Transverse colon (tissue), 4 donors: ENCODE measurements around the gene CERK. TPM values are rescaled to one million over a fixed set of nuclear protein-coding genes. Genes with fewer than 3 reads are reported as not detected.

Experiments used
- DNase-seq: peaks from one replicate; pipeline ENCODE4 v3.0.0-alpha.2; 2019
- H3K27ac ChIP-seq, 4 donors: fragments of 200-600 bp; sonication (generic); 2 replicates each; pipeline ENCODE4 v1.5.1; 2016 to 2018; ENCODE audit warnings: inconsistent platforms in 4 of 4
- H3K27me3 ChIP-seq: fragments of 200-600 bp; sonication (generic); 2 replicates; pipeline ENCODE4 v1.5.1; 2017; ENCODE audit warnings: inconsistent platforms
- H3K36me3 ChIP-seq, 4 donors: fragments of 200-600 bp; sonication (generic); 2 replicates each; pipeline ENCODE4 v1.5.1; 2017 to 2019; ENCODE audit warnings: inconsistent platforms in 4 of 4
- H3K4me1 ChIP-seq, 4 donors: fragments of 200-600 bp; sonication (generic); 2 replicates each; pipeline ENCODE4 v1.5.1; 2017 to 2020; ENCODE audit warnings: inconsistent platforms in 4 of 4
- H3K4me3 ChIP-seq, 4 donors: fragments of 200-600 bp; sonication (generic); 1 replicate in 1 of 4; 2 replicates in 3 of 4; pipeline versions ENCODE4 v1.5.1 to v1.6.1; 2017 to 2019; ENCODE audit warnings: inconsistent platforms in 4 of 4
- H3K9me3 ChIP-seq, 2 donors: fragments of 200-600 bp; sonication (generic); 2 replicates each; pipeline ENCODE4 v1.5.1; 2017 to 2019; ENCODE audit warnings: inconsistent platforms in 2 of 2
- EP300 ChIP-seq: sonication (generic); formaldehyde crosslinking; IDR thresholded peaks from one replicate; pipeline ENCODE4 v1.6.1; 2017; ENCODE audit warnings: antibody characterized with exemption, low read depth
- POLR2A ChIP-seq: fragments of 450-650 bp; IDR thresholded peaks from one replicate; pipeline ENCODE4 v1.6.1; 2016; ENCODE audit warnings: antibody characterized with exemption, mild to moderate bottlenecking, moderate library complexity
- POLR2AphosphoS5 ChIP-seq, 3 donors: sonication (generic); formaldehyde crosslinking; IDR thresholded peaks; one replicate each; pipeline ENCODE4 v1.6.1; 2016; ENCODE audit warnings: antibody characterized with exemption in 3 of 3
- WGBS, 2 donors: methylation state at CpG; one replicate each; pipeline ENCODE4 v1.1.5; 2018; ENCODE audit warnings: low coverage in 1 of 2; 5-methylcytosine and 5-hydroxymethylcytosine counted together
- in situ Hi-C, 4 donors: fragments of 200-750 bp; cut with MboI; loops; one replicate each; pipeline versions ENCODE4 v1.15.0 to v1.15.1; 2017; ENCODE audit warnings: low sequenced_read_pairs in 3 of 4, low pct_ligation_motif_present in 1 of 4, low pct_unique_long_range_greater_than_20kb in 1 of 4
- intact Hi-C: fragments of 100-400 bp; cut with DNase I; formaldehyde crosslinking; loops from one replicate; pipeline ENCODE4 v1.15.1; 2023; ENCODE audit warnings: low total_unique reads
- total RNA-seq, 4 donors: library from RNA; depleted of rRNA; stranded (reverse); fragments of >200 nt; gene quantifications; one replicate each; pipeline ENCODE4 v1.1.0, GENCODE V29; 2016
- TF ChIP-seq, protein P1 (sequence below), 5 experiments: fragments of 200-600 bp in 3 of 5; fragments of 450-650 bp in 2 of 5; sonication (generic) in 3 of 5; IDR thresholded peaks; 1 replicate in 2 of 5; 2 replicates in 3 of 5; pipeline ENCODE4 v1.5.1; 2016 to 2017; ENCODE audit warnings: antibody characterized with exemption in 5 of 5, inconsistent platforms in 3 of 5, mild to moderate bottlenecking in 2 of 5, moderate library complexity in 1 of 5

CERK gene
- total RNA-seq, 4 donors from 2014 or later, result 13.7 to 72.2 (median 63.5) TPM

DNA sequence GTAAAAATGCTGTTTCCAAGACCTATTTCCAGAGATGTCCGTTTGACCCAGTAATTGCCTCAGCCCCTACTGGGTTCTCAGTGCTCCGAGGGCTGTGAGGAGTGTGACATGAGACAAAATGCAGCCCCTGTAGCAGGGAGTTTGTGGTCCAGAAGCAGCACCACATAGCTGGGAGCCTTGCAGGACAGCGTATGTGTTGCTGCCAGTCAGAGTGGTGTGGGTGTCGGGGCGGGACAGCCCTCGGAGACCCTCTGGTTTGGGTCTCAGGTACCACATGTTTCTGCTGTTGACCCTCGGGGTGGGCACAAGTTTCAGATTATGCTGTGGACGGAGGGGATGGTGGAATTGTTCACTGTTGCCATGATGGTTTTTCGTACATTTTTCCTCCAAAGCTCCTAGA lies 41.6 kb upstream of the CERK start:
- Histone ChIP-seq H3K27me3 (no peaks in the 10 kb centered on the region), H3K36me3 (no peaks in the 10 kb centered on the region), H3K4me3 (no peak overlapping the region), H3K4me1 (peaks cover 23 to 43% (median 31%) of the 10 kb centered on the region in 4 donors), H3K9me3 (no peaks in the 10 kb centered on the region), H3K27ac (peak overlapping the region in 2 of 4 donors; percentile 17 to 35)
- DNase-seq, result no peak
- TF ChIP-seq, protein P1, sequence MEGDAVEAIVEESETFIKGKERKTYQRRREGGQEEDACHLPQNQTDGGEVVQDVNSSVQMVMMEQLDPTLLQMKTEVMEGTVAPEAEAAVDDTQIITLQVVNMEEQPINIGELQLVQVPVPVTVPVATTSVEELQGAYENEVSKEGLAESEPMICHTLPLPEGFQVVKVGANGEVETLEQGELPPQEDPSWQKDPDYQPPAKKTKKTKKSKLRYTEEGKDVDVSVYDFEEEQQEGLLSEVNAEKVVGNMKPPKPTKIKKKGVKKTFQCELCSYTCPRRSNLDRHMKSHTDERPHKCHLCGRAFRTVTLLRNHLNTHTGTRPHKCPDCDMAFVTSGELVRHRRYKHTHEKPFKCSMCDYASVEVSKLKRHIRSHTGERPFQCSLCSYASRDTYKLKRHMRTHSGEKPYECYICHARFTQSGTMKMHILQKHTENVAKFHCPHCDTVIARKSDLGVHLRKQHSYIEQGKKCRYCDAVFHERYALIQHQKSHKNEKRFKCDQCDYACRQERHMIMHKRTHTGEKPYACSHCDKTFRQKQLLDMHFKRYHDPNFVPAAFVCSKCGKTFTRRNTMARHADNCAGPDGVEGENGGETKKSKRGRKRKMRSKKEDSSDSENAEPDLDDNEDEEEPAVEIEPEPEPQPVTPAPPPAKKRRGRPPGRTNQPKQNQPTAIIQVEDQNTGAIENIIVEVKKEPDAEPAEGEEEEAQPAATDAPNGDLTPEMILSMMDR (IDR thresholded peaks at IDR 0.05), result no peak
- TF ChIP-seq POLR2AphosphoS5 (IDR thresholded peaks at IDR 0.05) (no peak), EP300 (no peak), POLR2A (no peak)
- intact Hi-C loops, result no loop called here
- 88 to 90% methylated on average over 2 to 9 of the region's 9 CpGs for whole genome bisulfite sequencing, 2 donors
- in situ Hi-C loops, result no loop called here

DNA sequence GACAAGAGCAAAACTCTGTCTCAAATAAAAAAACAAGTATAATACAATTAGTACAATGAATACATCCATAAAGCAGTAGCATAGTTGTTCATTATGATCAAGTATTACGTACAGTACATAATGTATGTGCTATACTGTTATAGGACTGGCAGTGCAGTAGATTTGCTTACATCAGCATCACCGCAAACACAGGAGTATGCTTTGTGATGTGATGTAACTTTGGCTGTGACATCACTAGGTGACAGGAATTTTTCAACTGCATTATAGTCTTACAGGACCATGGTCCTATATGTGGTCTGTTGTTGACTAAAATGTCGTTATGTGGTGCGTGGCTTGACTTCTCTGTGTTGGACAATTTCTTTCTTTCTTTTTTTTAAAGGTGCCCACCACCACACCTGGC lies 41.0 kb upstream of the CERK start:
- no peak for DNase-seq
- Histone ChIP-seq H3K9me3 (no peaks in the 10 kb centered on the region), H3K27me3 (no peaks in the 10 kb centered on the region), H3K4me3 (no peak overlapping the region), H3K27ac (no peak overlapping the region), H3K4me1 (peaks cover 24 to 49% (median 37%) of the 10 kb centered on the region in 4 donors), H3K36me3 (no peaks in the 10 kb centered on the region)
- in situ Hi-C loops (no loop called here), intact Hi-C loops (no loop called here)
- TF ChIP-seq, protein P1 (IDR thresholded peaks at IDR 0.05), result no peak
- TF ChIP-seq POLR2A, result no peak
- no peak for TF ChIP-seq EP300
- TF ChIP-seq POLR2AphosphoS5 (IDR thresholded peaks at IDR 0.05), result no peak
- WGBS, 2 donors, result 96 to 97% methylated on average over 3 to 4 of the region's 4 CpGs

DNA sequence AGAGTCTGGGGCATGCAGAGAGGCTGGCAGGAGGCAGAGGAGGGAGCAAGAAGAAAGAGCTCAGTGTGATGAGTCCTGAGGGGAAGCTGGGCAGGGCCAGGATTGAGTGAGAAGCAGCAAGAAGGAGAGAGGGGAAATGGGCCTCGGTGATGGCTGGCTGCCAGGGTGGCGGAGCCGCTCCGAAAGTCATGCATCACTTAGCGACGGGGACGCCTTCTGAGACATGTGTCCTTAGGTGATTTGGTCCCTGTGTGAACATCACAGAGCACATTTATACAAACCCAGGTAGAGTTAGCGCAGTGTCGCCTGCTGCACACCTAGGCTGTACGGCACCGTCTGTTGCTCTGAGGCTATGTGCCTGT lies 39.5 kb upstream of the CERK start:
- in situ Hi-C loops (no loop called here), intact Hi-C loops (no loop called here)
- WGBS, 2 donors, result 60 to 64% methylated on average over 1 to 11 of the region's 11 CpGs
- Histone ChIP-seq H3K9me3 (no peaks in the 10 kb centered on the region), H3K36me3 (no peaks in the 10 kb centered on the region), H3K27me3 (no peaks in the 10 kb centered on the region), H3K27ac (no peak overlapping the region), H3K4me1 (peaks cover 24 to 62% (median 45%) of the 10 kb centered on the region in 4 donors), H3K4me3 (no peak overlapping the region)
- TF ChIP-seq, protein P1 (IDR thresholded peaks at IDR 0.05), result no peak
- TF ChIP-seq POLR2AphosphoS5 (IDR thresholded peaks at IDR 0.05), result no peak
- TF ChIP-seq EP300, result no peak
- TF ChIP-seq POLR2A, result no peak
- DNase-seq, result no peak

DNA sequence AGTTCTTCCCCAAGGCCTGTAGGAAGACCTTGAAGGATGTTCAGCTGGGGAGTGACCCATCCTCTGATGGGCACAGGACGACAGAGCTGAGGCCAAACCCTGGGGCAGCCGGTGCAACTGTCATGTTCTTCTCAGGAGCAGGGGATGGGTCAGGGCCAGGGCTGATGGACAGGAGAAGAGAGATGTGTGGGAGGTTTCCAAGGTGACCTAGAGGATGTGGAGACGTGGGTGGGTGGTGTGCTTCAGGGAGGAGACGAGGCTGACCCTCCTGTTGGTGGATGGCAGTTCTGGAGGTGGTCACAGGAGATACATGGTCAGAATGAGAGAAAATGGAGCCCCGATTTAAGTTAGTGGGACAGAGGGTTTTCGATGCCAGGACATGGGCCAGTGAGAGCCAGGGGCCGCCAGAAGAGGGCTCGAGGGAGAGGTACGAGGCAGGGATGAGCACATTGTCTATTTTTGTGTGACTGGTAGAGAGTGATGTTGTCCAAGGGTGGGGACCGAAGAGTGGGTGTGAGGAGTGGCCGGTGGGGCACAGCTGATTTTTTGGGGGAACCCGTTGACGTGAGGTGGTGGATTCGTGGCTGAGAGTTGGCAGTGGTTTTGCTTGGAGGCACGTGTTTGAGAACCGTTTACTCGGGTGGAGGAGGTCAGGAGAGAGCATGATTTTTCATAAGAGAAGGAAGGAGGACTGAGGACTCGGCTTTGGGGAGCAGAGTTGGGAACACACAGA lies 39.0 kb upstream of the CERK start:
- in situ Hi-C loops, result no loop called here
- H3K27ac ChIP-seq, result no peak overlapping the region

More for the DNA sequence above, 39.0 kb upstream of the CERK start:
- intact Hi-C loops, result no loop called here
- Histone ChIP-seq H3K4me3 (no peak overlapping the region), H3K36me3 (no peaks in the 10 kb centered on the region), H3K9me3 (no peaks in the 10 kb centered on the region), H3K4me1 (peaks cover 24 to 62% (median 45%) of the 10 kb centered on the region in 4 donors), H3K27me3 (no peaks in the 10 kb centered on the region)
- 82% methylated on average over 18 of the region's 18 CpGs; no CpG with 5 or more reads in 1 of the 2 donors for WGBS, 2 donors
- TF ChIP-seq EP300, result no peak
- no peak for TF ChIP-seq POLR2A
- TF ChIP-seq POLR2AphosphoS5 (IDR thresholded peaks at IDR 0.05), result no peak
- TF ChIP-seq, protein P1 (IDR thresholded peaks at IDR 0.05), result no peak
- no peak for DNase-seq
